Measurements from ENCODE around the gene CADM4. TPM values are rescaled to one million over a fixed set of nuclear protein-coding genes. Genes with fewer than 3 reads are reported as not detected.

CADM4 gene
- total and polyA plus RNA-seq, 2 donors (not counting 1 experiment from before 2014, with no cell fraction given) = 0.21 to 0.42 TPM

GRCh38 chr19:43574424-43575155, 65.1 kb downstream of the CADM4 start:
- Histone ChIP-seq H3K4me3 (ENCODE audit: control extremely low read depth in 1 of 5, extremely low read depth in 1 of 5, insufficient read depth in 1 of 5, low read depth in 2 of 5, low read length in 4 of 5) (peak overlapping the region; percentile 67 to 98 (median 82)), H3K27ac (ENCODE audit: low read length in 2 of 2) (peak overlapping the region; percentile 74 to 89), H3K9me3 (ENCODE audit: control extremely low read depth in 1 of 3, control insufficient read depth in 2 of 3, insufficient read depth in 1 of 3, low read length in 2 of 3) (no peaks in the 10 kb centered on the region), H3K4me2 (replicated peaks; ENCODE audit: low read depth, low read length, poor library complexity, severe bottlenecking) (peak overlapping the region; percentile 84), H3K79me2 (ENCODE audit: control insufficient read depth, insufficient read depth, low read length) (peaks cover 41% of the 10 kb centered on the region), H2AFZ (ENCODE audit: insufficient read depth, low read depth, low read length, poor library complexity, severe bottlenecking) (peak overlapping the region; percentile 81), H3K36me3 (replicated peaks in 1 of 2; ENCODE audit: control extremely low read depth in 1 of 2, control insufficient read depth in 1 of 2, extremely low read depth in 1 of 2, insufficient read depth in 2 of 2, low read length in 1 of 2) (peaks cover 0 to 10% of the 10 kb centered on the region in 2 experiments), H3K9ac (ENCODE audit: low read length) (peak overlapping the region; percentile 84), H4K20me1 (ENCODE audit: control insufficient read depth, insufficient read depth, low read length, poor library complexity, severe bottlenecking) (peaks cover 5% of the 10 kb centered on the region), H3K27me3 (replicated peaks in 1 of 4; ENCODE audit: control extremely low read depth in 1 of 4, control insufficient read depth in 3 of 4, insufficient read depth in 4 of 4, low read length in 3 of 4) (no peaks in the 10 kb centered on the region), H3K4me1 (ENCODE audit: control insufficient read depth in 2 of 2, insufficient read depth in 2 of 2, low read length in 2 of 2) (peaks cover 11 to 28% of the 10 kb centered on the region in 2 donors)
- H3K4me3 Mint-ChIP-seq = peak overlapping the region; percentile 97
- no peak for ATAC-seq (ENCODE audit: low read depth)
- POLR2A ChIA-PET = interaction anchor here (0.6 to 3.3 kb wide), 4 partner anchors 22 to 1175 kb away, joined by 3 to 15 read pairs (median 6); partner anchors contain the start of genes IRGQ, ZNF575 and ZNF576
- CTCF ChIA-PET = interaction anchor here (0.7 to 3.2 kb wide), 10 partner anchors 9 to 235 kb away, joined by 3 to 21 read pairs (median 5); partner anchors contain the start of genes IRGQ and ZNF576
- peaks cover 43% of the 10 kb centered on the region for H3K4me1 Mint-ChIP-seq
- intact Hi-C loops (cut with micrococcal nuclease) = loop anchor here (1.0 kb wide), 5 partner anchors 11 to 208 kb away; partner anchors contain the start of genes IRGQ, ZNF428, ZNF575 and ZNF576
- 46% methylated on average over 10 of the region's 12 CpGs for WGBS (ENCODE audit: insufficient coverage)
- no peaks in the 10 kb centered on the region for H3K27me3 Mint-ChIP-seq
- peak overlapping the region; percentile 92 for H3K27ac Mint-ChIP-seq
- no peak for DNase-seq
- no peaks in the 10 kb centered on the region for H3K9me3 Mint-ChIP-seq (ENCODE audit: insufficient read depth)
- no peak for TF ChIP-seq CTCF (IDR thresholded peaks at IDR 0.05)
- no peak for TF ChIP-seq EZH2 (IDR thresholded peaks at IDR 0.05; ENCODE audit: borderline replicate concordance, insufficient read depth, low read depth, low read length, poor library complexity, severe bottlenecking)

Small RNA genes lying within 50 kb of the gene (small RNA-seq; reads per million reads assigned to genes)
- not detected for gene RN7SL368P (ENCODE audit: insufficient read length, low read depth, low replicate concordance)

Other genes with a start within 250 kb of the CADM4 start
- not detected in 2 replicates for gene TEX101, start 225.0 kb downstream of the CADM4 start, total RNA-seq
- not detected in 2 replicates for gene TEX101, start 225.0 kb downstream of the CADM4 start, polyA plus RNA-seq
- 0.27 TPM in 1 of 2 replicates, not detected in the other for gene LYPD3, start 174.2 kb downstream of the CADM4 start, total RNA-seq
- 2.2 and 3.5 TPM in 2 replicates for gene LYPD3, start 174.2 kb downstream of the CADM4 start, polyA plus RNA-seq
- gene PHLDB3, start 135.1 kb downstream of the CADM4 start, total RNA-seq = 30.7 and 31.1 TPM in 2 replicates
- gene PHLDB3, start 135.1 kb downstream of the CADM4 start, polyA plus RNA-seq = 10.2 and 15.8 TPM in 2 replicates
- gene ETHE1, start 112.6 kb downstream of the CADM4 start, total RNA-seq = 16.0 and 22.3 TPM in 2 replicates
- gene ETHE1, start 112.6 kb downstream of the CADM4 start, polyA plus RNA-seq = 22.1 and 39.4 TPM in 2 replicates
- 4.0 and 5.2 TPM in 2 replicates for gene ZNF575, start 106.7 kb downstream of the CADM4 start, total RNA-seq
- gene ZNF575, start 106.7 kb downstream of the CADM4 start, polyA plus RNA-seq = 0.87 and 2.3 TPM in 2 replicates
- 38.2 and 47.4 TPM in 2 replicates for gene XRCC1, start 64.3 kb downstream of the CADM4 start, total RNA-seq
- gene XRCC1, start 64.3 kb downstream of the CADM4 start, polyA plus RNA-seq = 24.7 and 34.6 TPM in 2 replicates
- 0.97 and 2.9 TPM in 2 replicates for gene PINLYP, start 64.0 kb downstream of the CADM4 start, total RNA-seq
- gene PINLYP, start 64.0 kb downstream of the CADM4 start, polyA plus RNA-seq = 1.9 and 2.0 TPM in 2 replicates
- gene IRGQ, start 43.7 kb downstream of the CADM4 start, total RNA-seq = 20.3 and 20.5 TPM in 2 replicates
- gene IRGQ, start 43.7 kb downstream of the CADM4 start, polyA plus RNA-seq = 22.6 and 89.6 TPM in 2 replicates
- gene ZNF576, start 43.3 kb downstream of the CADM4 start, total RNA-seq = 17.3 and 23.2 TPM in 2 replicates
- gene ZNF576, start 43.3 kb downstream of the CADM4 start, polyA plus RNA-seq = 2.9 and 7.9 TPM in 2 replicates
- gene SRRM5, start 27.8 kb downstream of the CADM4 start, total RNA-seq = 0.63 and 0.64 TPM in 2 replicates
- gene SRRM5, start 27.8 kb downstream of the CADM4 start, polyA plus RNA-seq = 1.4 and 1.9 TPM in 2 replicates
- gene ZNF428, start 20.2 kb downstream of the CADM4 start, total RNA-seq = 19.7 and 24.6 TPM in 2 replicates
- 16.9 and 17.3 TPM in 2 replicates for gene ZNF428, start 20.2 kb downstream of the CADM4 start, polyA plus RNA-seq
- 0.99 and 1.0 TPM in 2 replicates for gene PLAUR, start 30.3 kb upstream of the CADM4 start, total RNA-seq
- 6.9 and 8.0 TPM in 2 replicates for gene PLAUR, start 30.3 kb upstream of the CADM4 start, polyA plus RNA-seq
- gene IRGC, start 76.2 kb upstream of the CADM4 start, total RNA-seq = not detected in 2 replicates
- not detected in 2 replicates for gene IRGC, start 76.2 kb upstream of the CADM4 start, polyA plus RNA-seq
- gene SMG9, start 115.1 kb upstream of the CADM4 start, total RNA-seq = 87.5 and 89.9 TPM in 2 replicates
- gene SMG9, start 115.1 kb upstream of the CADM4 start, polyA plus RNA-seq = 24.8 and 33.9 TPM in 2 replicates
- gene KCNN4, start 141.1 kb upstream of the CADM4 start, total RNA-seq = 107 and 119 TPM in 2 replicates
- gene KCNN4, start 141.1 kb upstream of the CADM4 start, polyA plus RNA-seq = 112 and 267 TPM in 2 replicates
- gene LYPD5, start 162.6 kb upstream of the CADM4 start, total RNA-seq = not detected in 2 replicates
- gene LYPD5, start 162.6 kb upstream of the CADM4 start, polyA plus RNA-seq = 0.46 TPM in 1 of 2 replicates, not detected in the other
- gene ZNF283, start 187.5 kb upstream of the CADM4 start, total RNA-seq = 20.8 and 23.3 TPM in 2 replicates
- 2.1 and 4.2 TPM in 2 replicates for gene ZNF283, start 187.5 kb upstream of the CADM4 start, polyA plus RNA-seq
- gene ZNF404, start 244.1 kb upstream of the CADM4 start, total RNA-seq = 5.5 and 6.6 TPM in 2 replicates
- 3.1 and 4.5 TPM in 2 replicates for gene ZNF404, start 244.1 kb upstream of the CADM4 start, polyA plus RNA-seq